Measurements from ENCODE around the gene ZNF587.
"Not testable (repeated sequence)": the region's sequence is repeated elsewhere in the genome, so short reads cannot be mapped to it uniquely, and the experiment has no call there.

Gene ZNF587

DNA sequence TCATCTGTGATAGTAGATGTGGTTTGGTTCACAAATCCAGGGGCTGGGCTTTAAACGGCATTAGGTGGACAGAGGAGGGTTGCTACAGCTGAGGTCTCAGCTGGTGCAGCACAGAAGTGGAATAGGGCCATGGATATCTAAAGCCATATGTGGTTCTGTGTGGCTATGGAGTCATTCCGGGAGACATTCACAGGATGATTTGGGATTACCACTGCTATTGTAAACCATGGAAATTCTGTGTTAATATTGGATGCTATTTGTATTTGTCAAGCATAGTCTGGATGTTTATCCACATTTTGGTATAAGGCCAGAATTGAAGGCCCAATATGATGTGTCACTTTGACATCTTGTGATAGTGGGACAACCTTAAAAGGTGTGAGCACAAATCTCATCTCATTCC, 26.5 kb upstream of the ZNF587 start:
- not testable (repeated sequence) for DNase-seq

DNA sequence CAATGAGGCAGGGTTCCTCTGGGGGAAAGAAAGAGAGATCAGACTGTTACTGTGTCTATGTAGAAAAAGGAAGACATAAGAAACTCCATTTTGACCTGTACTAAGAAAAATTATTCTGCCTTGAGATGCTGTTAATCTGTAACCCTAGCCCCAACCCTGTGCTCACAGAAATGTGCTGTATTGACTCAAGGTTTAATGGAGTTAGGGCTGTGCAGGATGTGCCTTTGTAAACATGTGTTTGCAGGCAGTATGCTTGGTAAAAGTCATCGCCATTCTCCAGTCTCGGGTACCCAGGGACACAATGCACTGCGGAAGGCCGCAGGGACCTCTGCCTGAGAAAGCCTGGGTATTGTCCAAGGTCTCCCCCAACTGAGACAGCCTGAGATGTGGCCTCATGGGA, 26.1 kb upstream of the ZNF587 start:
- not testable (repeated sequence) for DNase-seq

DNA sequence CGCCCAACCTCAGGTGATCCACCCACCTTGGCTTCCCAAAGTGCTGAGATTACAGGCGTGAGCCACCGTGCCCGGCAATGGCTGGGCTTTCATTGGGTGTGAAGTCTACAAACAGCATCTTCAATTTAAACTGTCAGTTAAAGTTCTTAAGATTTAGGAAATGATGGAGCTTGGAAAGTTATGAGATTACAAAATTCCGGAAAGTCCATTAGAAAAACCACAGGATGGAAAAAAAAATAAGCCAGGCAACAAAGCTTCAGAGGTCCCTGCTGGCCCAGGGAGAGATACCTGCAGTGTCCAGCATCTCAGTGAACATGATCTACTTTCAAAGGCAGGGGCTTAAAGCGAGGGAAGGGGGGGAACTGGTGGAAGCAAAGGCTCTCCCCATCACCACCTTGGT, 24.1 kb upstream of the ZNF587 start:
- DNase-seq: no peak

DNA sequence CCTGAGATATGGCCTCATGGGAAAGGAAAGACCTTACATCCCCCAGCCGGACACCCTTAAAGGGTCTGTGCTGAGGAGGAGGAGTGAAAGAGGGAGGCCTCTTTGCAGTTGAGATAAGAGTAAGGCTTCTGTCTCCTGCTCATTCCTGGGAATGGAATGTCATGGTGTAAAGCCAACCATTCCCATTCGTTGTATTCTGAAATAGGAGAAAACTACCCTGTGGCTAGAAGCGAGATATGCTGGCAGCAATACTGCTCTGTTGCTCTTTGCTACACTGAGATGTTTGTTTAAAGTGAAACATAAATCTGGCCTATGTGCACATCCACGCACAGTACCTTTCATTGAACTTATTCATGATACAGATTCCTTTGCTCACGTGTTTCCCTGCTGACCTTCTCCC, 20.3 kb upstream of the ZNF587 start:
- DNase-seq: no peak

DNA sequence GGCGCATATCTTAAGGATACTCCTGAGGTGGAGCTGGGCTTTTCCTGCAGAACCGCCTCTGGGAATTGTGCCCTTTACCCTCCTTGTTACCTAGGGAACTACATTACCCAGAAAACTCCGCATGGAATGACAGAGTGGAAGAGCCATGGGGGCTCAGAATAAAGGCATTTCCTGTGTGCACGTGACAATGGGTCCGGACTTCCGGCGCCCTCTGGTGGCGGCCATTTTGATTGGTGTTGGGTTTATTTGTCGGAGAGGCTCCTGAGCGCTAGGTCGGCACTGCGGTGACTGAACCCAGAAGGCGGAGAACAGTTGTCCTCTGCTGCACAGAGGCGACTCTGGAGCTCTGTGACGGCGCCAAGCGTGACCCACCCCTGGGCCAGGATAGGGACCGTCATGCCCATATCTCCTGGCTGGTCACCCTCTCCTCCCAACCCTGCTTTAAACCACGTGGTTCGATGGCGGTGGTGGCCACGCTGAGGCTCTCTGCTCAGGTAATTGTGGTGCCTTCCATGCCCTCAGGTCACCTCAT, 19.5 kb upstream of the ZNF587 start, which contains the start of gene ZNF587B:
TSS of gene ZNF587B (plus strand) at position 229 of the 532 bp plus-strand sequence. CDS start at position 459, 230 bp downstream.
- peak; percentile 47 to 50 for DNase-seq

DNA sequence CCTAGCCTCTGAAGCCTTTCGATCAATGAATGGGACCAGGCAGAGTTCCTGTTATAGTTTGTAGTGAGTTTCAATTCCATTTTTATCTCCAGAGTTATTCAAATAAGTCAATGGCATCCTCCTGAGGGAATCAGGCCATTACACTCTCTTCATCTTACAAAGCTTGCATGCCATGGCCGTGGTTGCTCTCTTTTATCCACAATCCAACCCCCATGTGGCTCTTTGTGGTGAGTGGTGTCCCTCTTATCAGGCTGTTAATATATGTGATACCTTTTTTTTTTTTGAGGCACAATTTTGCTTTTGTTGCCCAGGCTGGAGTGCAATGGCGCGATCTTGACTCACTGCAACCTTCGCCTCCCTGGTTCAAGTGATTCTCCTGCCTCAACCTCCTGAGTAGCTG, 12.7 kb upstream of the ZNF587 start:
- not testable (repeated sequence) for DNase-seq

DNA sequence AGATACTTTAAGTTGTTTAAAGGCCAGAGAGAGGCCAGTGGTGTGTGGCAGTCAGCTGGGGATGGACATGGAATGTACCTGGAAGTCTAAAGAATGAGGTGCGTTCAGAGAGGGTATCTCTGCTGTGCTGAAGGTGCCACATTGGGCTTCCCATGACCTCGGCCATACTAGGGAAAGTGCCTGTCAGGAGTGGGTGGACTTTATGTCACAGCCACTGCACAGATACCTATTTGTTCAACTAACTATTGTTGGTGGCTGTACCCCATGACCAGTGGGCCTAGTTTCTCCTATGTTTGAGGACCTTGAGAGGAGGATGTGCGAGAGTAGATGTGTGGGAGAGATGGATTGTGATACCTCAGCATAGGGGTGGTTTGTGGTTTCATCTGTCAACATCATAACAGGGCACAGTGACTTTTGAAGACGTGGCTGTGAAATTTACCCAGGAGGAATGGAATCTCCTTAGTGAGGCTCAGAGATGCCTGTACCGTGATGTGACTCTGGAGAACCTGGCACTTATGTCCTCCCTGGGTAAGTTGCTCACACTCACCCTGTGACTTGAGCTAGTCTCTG, 11.0 kb upstream of the ZNF587 start:
- DNase-seq: not testable (repeated sequence)

DNA sequence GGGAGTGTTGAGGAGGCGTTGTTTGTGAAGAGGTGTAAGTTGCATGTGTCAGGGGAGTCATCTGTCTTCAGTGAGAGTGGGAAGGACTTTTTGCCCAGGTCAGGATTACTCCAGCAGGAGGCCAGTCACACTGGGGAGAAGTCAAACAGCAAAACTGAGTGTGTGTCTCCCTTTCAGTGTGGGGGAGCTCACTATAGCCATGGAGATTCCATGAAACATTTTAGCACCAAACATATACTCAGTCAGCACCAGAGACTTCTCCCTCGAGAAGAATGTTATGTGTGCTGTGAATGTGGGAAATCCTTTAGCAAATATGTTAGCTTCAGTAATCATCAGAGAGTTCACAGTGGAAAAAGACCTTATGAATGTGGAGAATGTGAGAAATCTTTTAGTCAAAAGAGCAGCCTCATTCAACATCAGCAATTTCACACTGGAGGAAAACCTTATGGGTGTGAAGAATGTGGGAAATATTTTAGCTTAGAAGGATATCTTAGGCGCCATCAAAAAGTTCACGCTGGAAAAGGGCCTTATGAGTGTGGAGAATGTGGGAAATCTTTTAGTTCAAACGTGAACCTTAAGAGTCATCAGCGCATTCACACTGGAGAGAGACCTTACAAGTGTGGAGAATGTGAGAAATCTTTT, 8.4 kb upstream of the ZNF587 start:
- DNase-seq: no peak

DNA sequence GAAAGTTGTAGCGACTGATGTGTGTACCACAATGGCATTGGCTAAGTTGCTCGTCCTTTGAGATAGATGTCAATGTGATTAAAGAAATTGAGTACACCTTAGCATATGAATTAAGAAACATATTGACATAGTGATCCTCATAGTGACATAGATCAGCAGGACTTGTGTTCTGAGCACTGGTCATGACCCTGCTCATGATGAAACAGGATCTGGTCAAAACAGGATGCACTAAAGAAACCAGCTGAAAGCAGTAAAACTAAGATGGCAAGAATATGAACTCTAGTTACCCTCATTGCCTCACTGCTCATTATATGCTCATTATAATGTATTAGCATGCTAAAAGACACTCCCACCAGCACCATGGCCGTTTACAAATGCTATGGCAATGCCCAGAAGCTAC, 2.5 kb upstream of the ZNF587 start:
- not testable (repeated sequence) for DNase-seq

DNA sequence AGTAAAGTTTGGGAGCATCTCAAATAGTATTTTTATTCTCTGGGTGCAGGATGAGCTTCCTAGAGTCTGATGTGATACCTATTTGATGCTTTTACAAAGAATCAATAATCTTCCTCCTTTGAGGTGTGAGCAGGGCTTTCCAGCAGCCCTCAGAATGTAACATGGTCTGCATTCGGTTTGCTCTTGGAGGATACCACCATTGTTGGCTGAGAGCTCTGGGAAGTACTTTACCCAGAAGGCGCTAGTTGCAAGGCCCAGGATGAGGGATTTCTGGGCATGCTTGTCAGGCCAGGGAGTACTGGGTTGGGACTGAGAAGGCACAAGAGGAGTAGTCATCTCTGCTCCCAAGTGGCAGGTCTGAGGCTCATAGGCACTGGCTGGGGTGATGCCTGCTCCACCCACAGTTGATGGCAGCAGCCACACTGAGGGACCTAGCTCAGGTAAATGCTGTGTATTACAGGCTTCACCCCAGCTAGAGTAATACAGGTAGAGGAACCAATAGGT, 445 bp upstream of the ZNF587 start:
- not testable (repeated sequence) for DNase-seq

DNA sequence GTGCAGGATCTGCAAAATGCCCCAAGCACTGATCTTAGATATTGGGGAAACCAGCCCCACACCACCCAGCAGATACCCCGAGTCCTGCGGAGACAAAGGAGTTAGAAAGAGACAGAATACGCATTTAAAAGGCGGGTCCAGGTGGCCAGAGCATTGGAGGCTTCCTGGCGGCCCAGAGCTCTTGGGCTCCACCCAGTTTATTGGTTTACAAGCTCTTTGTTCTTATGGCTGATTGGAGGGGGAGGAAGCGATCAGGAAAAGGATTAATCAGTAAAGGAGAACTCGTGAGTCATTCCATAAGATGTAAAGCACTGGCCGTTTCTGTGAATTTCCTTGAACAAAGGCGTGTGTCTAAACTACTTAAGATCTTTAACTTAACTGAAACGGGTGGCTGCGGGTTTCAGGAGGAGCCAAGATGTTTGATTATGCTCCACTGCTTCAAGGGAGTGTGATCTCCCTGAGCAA, 926 bp downstream of the ZNF587 start:
- peak in 1 of 2 donors; percentile 20 for DNase-seq

DNA sequence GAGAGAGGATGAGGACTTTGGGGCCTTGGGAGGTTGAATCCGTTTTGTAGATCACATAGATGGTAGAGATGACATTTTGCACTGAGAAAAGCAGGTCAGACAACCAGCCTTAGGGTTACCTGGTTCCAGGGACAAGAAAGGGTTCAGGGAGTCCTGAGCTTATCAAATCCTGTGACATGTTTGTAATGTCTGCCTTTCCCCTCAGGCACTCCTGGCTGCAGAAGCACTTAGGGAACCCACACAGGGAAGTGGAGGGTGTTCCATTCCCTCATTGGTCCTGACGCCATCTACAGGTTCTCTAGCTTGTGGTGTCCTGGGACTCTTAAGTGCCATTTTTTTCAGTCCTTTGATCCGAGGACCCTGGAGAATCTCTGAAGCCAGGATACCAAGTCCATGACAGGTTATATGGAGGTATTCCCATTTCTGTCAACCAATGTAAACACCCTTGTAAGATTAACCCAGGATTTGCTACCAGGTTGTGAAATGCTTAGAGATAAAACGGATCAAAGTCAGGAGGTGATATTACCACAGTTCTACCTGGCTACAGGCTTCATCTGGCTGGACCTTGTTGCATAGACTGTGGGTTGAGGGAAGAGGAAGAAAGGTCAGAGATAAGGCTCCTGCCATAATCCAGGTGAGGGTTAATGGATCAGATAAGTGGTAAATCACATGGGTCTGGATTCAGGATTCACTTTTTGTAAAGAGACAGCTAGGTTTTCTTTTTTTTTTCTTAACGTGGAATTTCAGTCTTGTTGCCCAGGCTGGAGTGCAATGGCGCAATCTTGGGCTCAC, 2.3 kb downstream of the ZNF587 start:
- not testable (repeated sequence) for DNase-seq

DNA sequence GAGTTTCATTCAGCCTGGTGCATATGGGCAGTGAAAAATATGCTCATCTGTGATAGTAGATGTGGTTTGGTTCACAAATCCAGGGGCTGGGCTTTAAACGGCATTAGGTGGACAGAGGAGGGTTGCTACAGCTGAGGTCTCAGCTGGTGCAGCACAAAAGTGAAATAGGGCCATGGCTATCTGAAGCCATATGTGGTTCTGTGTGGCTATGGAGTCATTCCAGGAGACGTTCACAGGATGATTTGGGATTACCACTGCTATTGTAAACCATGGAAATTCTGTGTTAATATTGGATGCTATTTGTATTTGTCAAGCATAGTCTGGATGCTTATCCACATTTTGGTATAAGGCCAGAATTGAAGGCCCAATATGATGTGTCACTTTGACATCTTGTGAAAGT, 4.5 kb downstream of the ZNF587 start:
- DNase-seq: not testable (repeated sequence)

DNA sequence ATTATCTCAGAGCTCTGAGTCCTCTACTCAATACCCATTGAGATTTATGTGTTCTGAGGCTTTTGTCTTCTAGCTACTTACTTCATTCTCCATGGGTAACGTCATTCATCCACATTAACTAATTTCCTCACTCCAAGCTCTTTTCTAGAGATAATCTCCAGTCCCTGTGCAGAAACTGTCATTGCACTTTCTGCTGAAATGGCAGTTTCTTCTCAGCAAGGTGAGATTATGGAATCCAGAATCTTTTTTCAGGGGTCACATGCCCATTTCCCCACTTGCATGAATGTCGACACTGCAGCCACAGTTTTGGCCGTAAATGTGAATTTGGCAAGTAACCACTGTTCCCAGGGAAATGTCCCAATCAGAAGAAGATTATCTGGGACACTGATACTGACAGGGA, 12.7 kb downstream of the ZNF587 start:
- not testable (repeated sequence) for DNase-seq

DNA sequence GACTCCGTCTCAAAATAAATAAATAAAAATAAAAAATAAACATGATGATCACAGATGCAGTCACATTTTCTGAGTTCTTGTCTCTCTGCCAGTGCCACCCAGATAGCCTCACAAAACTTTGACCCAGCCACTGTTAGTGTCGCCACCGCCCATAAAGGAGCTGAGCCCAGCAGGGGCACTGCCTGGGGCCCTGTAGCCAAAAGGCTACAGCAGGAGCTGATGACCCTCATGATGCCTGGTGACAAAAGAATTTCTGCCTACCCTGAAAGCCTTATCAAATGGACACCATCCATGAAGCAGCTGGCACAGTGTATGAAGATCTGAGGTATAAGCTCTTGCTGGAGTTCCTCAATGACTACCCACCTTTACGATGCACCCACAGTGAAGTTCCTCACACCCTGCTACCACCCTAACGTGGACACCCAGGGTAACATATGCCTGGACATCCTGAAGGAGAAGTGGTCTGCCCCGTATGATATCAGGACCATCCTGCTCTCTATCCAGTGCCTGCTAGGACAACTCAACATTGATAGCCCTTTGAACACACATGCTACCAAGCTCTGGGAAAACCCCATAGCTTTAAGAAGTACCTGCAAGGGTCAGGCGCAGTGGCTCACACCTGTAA, 18.3 kb downstream of the ZNF587 start:
- no peak for DNase-seq

DNA sequence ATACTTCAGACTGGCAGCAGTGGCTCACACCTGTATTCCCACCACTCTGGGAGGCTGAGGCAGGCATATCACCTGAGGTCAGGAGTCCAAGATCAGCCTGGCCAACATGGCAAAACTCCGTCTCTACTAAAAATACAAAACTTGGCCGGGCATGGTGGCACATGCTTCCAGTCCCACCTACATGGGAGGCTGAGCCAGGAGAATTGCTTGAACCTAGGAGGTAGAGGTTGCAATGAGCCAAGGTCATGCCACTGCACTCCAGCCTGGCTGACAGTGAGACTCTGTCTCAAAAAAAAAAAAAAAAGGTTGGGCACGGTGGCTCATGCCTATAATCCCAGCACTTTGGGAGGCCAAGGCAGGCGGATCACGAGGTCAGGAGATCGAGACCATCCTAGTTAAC, 20.0 kb downstream of the ZNF587 start:
- DNase-seq: not testable (repeated sequence)

DNA sequence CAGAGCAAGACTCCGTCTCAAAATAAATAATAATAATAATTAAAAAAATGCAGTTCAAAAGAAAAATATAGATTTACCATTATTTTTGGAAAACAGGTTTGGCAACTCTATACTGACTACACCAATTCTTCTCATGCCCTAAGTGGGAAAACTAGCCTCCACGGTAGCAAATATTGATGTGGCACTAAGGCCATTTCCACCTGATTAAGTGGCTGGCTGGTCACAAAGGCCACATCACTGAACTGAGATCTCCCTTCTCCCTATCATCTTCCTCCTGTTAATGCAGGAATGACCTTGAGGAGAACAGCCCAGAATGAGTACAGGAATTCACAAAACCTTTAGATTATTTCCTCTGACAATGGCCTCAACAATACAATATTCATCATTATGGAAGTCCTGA, 20.6 kb downstream of the ZNF587 start:
- DNase-seq: no peak

DNA sequence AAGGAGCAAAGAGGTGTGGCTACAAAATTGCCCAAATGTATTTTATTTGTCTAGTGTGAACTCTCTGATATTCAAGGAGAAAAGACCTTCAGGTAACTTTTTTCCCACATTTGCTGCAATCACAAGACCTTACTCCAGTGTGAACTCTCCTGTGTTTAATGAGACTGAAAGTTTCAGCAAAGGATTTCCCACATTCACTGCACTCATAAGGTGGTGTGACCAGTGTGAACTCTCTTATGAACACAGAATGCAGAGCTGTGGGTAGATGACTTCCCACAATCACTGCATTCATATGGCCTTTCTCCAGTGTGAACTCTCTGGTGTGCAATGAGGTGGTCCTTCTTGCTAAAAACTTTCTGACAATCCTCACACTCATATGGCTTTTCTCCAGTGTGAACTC, 22.8 kb downstream of the ZNF587 start:
- DNase-seq: no peak

DNA sequence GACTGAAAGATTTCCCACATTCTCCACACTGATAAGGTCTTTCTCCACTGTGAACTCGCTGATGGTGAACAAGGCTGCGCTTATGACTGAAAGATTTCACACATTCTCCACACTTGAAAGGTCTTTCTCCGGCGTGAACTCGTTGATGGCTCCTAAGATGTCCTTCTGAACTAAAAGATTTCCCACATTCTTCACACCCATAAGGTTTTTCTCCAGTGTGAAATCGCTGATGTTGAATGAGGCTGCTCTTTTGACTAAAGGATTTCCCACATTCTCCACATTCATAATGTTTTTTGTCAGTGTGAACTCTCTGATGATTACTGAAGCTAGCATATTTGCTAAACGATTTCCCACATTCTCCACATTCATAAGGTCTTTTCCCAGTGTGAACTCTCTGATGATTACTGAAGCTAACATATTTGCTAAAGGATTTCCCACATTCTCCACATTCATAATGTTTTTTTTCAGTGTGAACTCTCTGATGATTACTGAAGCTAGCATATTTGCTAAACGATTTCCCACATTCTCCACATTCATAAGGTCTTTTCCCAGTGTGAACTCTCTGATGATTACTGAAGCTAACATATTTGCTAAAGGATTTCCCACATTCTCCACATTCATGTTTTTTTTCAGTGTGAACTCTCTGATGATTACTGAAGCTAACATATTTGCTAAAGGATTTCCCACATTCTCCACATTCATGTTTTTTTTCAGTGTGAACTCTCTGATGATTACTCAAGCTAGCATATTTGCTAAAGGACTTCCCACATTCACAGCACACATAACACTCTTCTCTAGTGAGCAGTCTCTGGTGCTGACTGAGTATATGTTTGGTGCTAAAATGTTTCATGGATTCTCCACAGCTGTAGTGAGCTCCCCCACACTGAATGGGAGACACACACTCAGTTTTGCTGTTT, 24.5 kb downstream of the ZNF587 start:
- not testable (repeated sequence) for DNase-seq

DNA sequence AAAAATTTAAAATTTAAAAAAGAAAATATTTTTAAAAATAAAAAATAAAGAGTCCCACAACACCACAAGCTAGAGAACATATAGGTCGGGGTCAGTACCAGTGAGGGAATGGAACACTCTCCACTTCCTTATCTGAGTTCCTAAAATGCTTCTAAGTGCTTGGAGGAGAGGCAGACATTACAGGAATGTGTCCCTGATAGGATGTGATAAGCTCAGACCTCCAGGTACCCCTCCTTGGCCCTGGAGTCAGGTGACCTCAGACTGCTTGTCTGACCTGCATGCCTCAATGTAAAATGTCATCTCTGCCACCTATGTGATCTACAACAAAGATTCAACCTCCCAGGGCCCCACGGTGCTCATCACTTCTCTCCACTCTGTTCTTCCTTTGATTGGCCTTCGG, 36.4 kb downstream of the ZNF587 start:
- no peak for DNase-seq

DNA sequence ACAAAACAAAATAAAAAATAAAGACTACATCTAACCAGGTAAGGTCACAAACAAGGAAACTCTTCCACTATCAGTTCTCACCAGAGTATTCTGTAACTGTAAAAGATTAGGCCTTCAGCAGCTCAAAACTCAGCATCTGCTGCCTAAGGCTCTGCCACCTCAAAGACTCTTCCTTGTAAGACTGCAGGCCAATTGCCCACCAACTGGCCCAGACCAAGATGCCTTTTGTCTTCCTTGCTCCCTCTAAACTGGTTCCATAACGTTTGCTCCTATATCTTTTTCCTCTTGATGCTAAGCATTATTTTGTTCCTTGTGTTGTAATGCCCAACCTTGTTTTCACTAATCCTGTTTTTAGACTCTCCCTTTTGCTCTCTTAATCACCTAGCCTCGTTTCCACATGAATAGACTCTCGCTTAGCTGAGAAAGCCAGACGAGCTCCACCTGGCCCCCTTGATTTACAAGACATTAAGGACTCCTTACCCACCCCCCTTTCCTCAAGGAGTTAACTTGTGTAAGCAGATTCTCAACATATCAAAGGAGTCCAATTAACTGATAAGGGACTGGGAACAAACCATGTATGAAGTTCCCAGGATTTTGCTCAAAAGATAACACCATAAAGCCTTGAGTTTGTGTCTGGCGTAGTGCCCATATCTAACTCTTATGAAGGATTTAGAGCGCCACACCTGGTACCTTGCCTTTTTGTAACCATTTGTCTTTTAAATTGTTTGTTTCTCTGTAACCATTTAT, 37.7 kb downstream of the ZNF587 start:
- DNase-seq: no peak
